Measurements from ENCODE around the gene DLG2. TPM values are rescaled to one million over a fixed set of nuclear protein-coding genes. Genes with fewer than 3 reads are reported as not detected.

DLG2 gene
- total and polyA plus RNA-seq, 7 donors: 0.60 to 25.8 (median 9.7) TPM; not detected in 1

GRCh38 chr11:83768489-83768888 is 1858.7 kb downstream of the DLG2 start:
- 36 to 60% methylated on average over 3 of the region's 3 CpGs for WGBS, 2 donors
- no peak for DNase-seq
- Histone ChIP-seq H3K9me3 (no peaks in the 10 kb centered on the region), H3K36me3 (no peaks in the 10 kb centered on the region), H3K4me3 (no peak overlapping the region), H3K27me3 (no peaks in the 10 kb centered on the region), H3K27ac (no peak overlapping the region), H3K4me1 (no peaks in the 10 kb centered on the region)
- TF ChIP-seq POLR2AphosphoS5 (IDR thresholded peaks at IDR 0.05): no peak
- TF ChIP-seq EP300 (IDR thresholded peaks at IDR 0.05): no peak
- no peak for TF ChIP-seq CTCF (IDR thresholded peaks at IDR 0.05)
- no peak for TF ChIP-seq POLR2A (IDR thresholded peaks at IDR 0.05)
- intact Hi-C loops (cut with DNase I): no loop called here

- intact Hi-C loops (cut with DNase I): no loop called here
- no peak for DNase-seq
- no peaks in the 10 kb centered on the region for H3K36me3 ChIP-seq
- no peaks in the 10 kb centered on the region for H3K4me1 ChIP-seq
- H3K27me3 ChIP-seq: no peaks in the 10 kb centered on the region
- WGBS, 2 donors: 91 to 93% methylated on average over 4 of the region's 4 CpGs
- TF ChIP-seq POLR2A (IDR thresholded peaks at IDR 0.05) (no peak), EP300 (IDR thresholded peaks at IDR 0.05) (no peak), CTCF (IDR thresholded peaks at IDR 0.05) (no peak), POLR2AphosphoS5 (IDR thresholded peaks at IDR 0.05) (no peak)
- no peak overlapping the region for H3K4me3 ChIP-seq
- no peaks in the 10 kb centered on the region for H3K9me3 ChIP-seq
- H3K27ac ChIP-seq: no peak overlapping the region
These were observed 1860.2 kb downstream of the DLG2 start for GRCh38 chr11:83766932-83767331.

GRCh38 chr11:83764643-83765042 is 1862.5 kb downstream of the DLG2 start:
- no peak overlapping the region for H3K4me3 ChIP-seq

GRCh38 chr11:83760932-83761331 is 1866.2 kb downstream of the DLG2 start:
- no peak for DNase-seq
- TF ChIP-seq CTCF (IDR thresholded peaks at IDR 0.05): no peak
- TF ChIP-seq POLR2AphosphoS5 (IDR thresholded peaks at IDR 0.05): no peak
- no peak for TF ChIP-seq EP300 (IDR thresholded peaks at IDR 0.05)
- no peak for TF ChIP-seq POLR2A (IDR thresholded peaks at IDR 0.05)
- Histone ChIP-seq H3K9me3 (no peaks in the 10 kb centered on the region), H3K27ac (no peak overlapping the region), H3K4me3 (no peak overlapping the region), H3K4me1 (no peaks in the 10 kb centered on the region), H3K36me3 (no peaks in the 10 kb centered on the region), H3K27me3 (no peaks in the 10 kb centered on the region)
- intact Hi-C loops (cut with DNase I): no loop called here
- WGBS, 2 donors: 51 to 77% methylated on average over 1 of the region's 1 CpG

More at GRCh38 chr11:83764643-83765042, 1862.5 kb downstream of the DLG2 start:
- no peaks in the 10 kb centered on the region for H3K9me3 ChIP-seq
- DNase-seq: no peak
- no peaks in the 10 kb centered on the region for H3K27me3 ChIP-seq
- no peaks in the 10 kb centered on the region for H3K4me1 ChIP-seq
- intact Hi-C loops (cut with DNase I): no loop called here
- 16 to 41% methylated on average over 2 of the region's 2 CpGs for WGBS, 2 donors
- H3K27ac ChIP-seq: no peak overlapping the region
- no peaks in the 10 kb centered on the region for H3K36me3 ChIP-seq
- TF ChIP-seq POLR2AphosphoS5 (IDR thresholded peaks at IDR 0.05) (no peak), CTCF (IDR thresholded peaks at IDR 0.05) (no peak)

- no peak overlapping the region for H3K4me3 ChIP-seq
- intact Hi-C loops (cut with DNase I): no loop called here
- 61 to 65% methylated on average over 4 of the region's 4 CpGs for WGBS, 2 donors
- TF ChIP-seq CTCF (IDR thresholded peaks at IDR 0.05) (no peak), EP300 (IDR thresholded peaks at IDR 0.05) (no peak), POLR2AphosphoS5 (IDR thresholded peaks at IDR 0.05) (no peak), POLR2A (IDR thresholded peaks at IDR 0.05) (no peak)
- no peaks in the 10 kb centered on the region for H3K36me3 ChIP-seq
- H3K27me3 ChIP-seq: no peaks in the 10 kb centered on the region
- DNase-seq: no peak
- no peaks in the 10 kb centered on the region for H3K4me1 ChIP-seq
- H3K27ac ChIP-seq: no peak overlapping the region
- H3K9me3 ChIP-seq: no peaks in the 10 kb centered on the region
These were observed 1868.0 kb downstream of the DLG2 start for GRCh38 chr11:83759148-83759547.

Data from sigmoid colon (tissue), 7 donors.